AG10803 (cell line): ENCODE data around the gene ATG5.

Experiments
- DNase-seq: peaks from one replicate; pipeline ENCODE4 v3.0.0; 2010; ENCODE audit warnings: low read depth
- H3K4me3 ChIP-seq: 2 replicates; pipeline ENCODE4 v1.5.1; 2011; ENCODE audit warnings: mild to moderate bottlenecking, low read length, control low read depth
- CTCF ChIP-seq: conservative IDR thresholded peaks from 2 replicates; pipeline ENCODE4 v1.5.1; 2011; ENCODE audit warnings: mild to moderate bottlenecking, low read length, control low read depth, inconsistent platforms

ATG5 gene

GRCh38 chr6:106325336-106326178 lies at the start of gene ATG5:
Gene ATG5, minus strand, starts transcription at chr6:106325760. Its CDS starts 9,552 bp downstream, at chr6:106316208.
- TF ChIP-seq CTCF: no peak; the same call in 1 of the 2 replicates
- peak; percentile 99 for DNase-seq
- H3K4me3 ChIP-seq: peak within 1 kb of the TSS; percentile 99

GRCh38 chr6:106373502-106374239 lies 48.1 kb upstream of the ATG5 start:
- no peak for DNase-seq
- no peak overlapping the region for H3K4me3 ChIP-seq
- TF ChIP-seq CTCF: no peak

- no peak overlapping the region for H3K4me3 ChIP-seq
- no peak for TF ChIP-seq CTCF
- no peak for DNase-seq
Measured at GRCh38 chr6:106372838-106373501, 47.4 kb upstream of the ATG5 start.

GRCh38 chr6:106370639-106371038 lies 45.1 kb upstream of the ATG5 start:
- TF ChIP-seq CTCF: no peak
- no peak for DNase-seq
- H3K4me3 ChIP-seq: no peak overlapping the region

- no peak for TF ChIP-seq CTCF
- H3K4me3 ChIP-seq: no peak overlapping the region
- DNase-seq: no peak
Measured at GRCh38 chr6:106369739-106370138, 44.2 kb upstream of the ATG5 start.

GRCh38 chr6:106363401-106364138 lies 38.0 kb upstream of the ATG5 start:
- peak; percentile 17 for DNase-seq
- H3K4me3 ChIP-seq: no peak overlapping the region
- TF ChIP-seq CTCF: no peak
